Astrocyte of the spinal cord (primary cell): Measurements from ENCODE around the gene NTNG2.

Experiments
- DNase-seq: peaks from one replicate; pipeline ENCODE4 v3.0.0; 2011; ENCODE audit warnings: low read depth, low spot score
- H3K4me3 ChIP-seq: 2 replicates; pipeline ENCODE4 v1.5.1; 2011; ENCODE audit warnings: low read depth, mild to moderate bottlenecking, low read length, moderate library complexity
- CTCF ChIP-seq: IDR thresholded peaks from 2 replicates; pipeline ENCODE4 v1.5.1; 2012; ENCODE audit warnings: low read depth, mild to moderate bottlenecking, low read length, inconsistent platforms
- in situ Hi-C: cut with HindIII; loops from 2 replicates; pipeline ENCODE4 v1.10.0; 2017; ENCODE audit warnings: low sequenced_read_pairs

NTNG2 gene

DNA sequence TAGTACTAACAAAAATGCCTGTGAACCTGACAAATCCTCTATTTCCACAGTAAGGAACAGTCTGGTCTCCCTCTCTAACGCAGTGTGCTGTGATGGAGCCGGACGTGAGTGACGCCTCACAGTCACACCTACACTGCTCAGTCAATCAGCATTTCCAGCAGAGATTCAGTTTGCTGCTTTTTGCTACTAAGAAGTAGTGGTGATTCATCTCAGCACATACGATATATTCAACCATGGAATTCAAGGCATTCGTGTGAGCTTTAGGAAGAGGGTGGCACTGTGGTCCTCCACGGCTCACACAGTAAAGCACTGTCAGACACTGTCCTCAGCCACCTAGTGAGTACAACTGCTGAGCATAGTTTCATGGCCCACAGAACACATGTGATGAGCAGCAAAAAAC is 122.0 kb downstream of the NTNG2 start:
- in situ Hi-C loops, result no loop called here
- no peak overlapping the region for H3K4me3 ChIP-seq
- DNase-seq, result peak; percentile 26
- TF ChIP-seq CTCF, result no peak

- in situ Hi-C loops, result no loop called here
- no peak for DNase-seq
Observed at GRCh38 chr9:132287256-132287760, 125.5 kb downstream of the NTNG2 start.

GRCh38 chr9:132288361-132288760 is 126.5 kb downstream of the NTNG2 start:
- peak; percentile 68 for DNase-seq
- in situ Hi-C loops, result no loop called here
- TF ChIP-seq CTCF, result no peak
- H3K4me3 ChIP-seq, result no peak overlapping the region

More at GRCh38 chr9:132287256-132287760, 125.5 kb downstream of the NTNG2 start:
- no peak overlapping the region for H3K4me3 ChIP-seq
- TF ChIP-seq CTCF, result no peak

GRCh38 chr9:132288966-132289365 is 127.1 kb downstream of the NTNG2 start:
- no peak for TF ChIP-seq CTCF
- in situ Hi-C loops, result no loop called here
- DNase-seq, result no peak
- no peak overlapping the region for H3K4me3 ChIP-seq

- no peak for TF ChIP-seq CTCF
- H3K4me3 ChIP-seq, result no peak overlapping the region
- in situ Hi-C loops, result no loop called here
- no peak for DNase-seq
Observed at GRCh38 chr9:132293145-132293721, 131.4 kb downstream of the NTNG2 start.
